Astrocyte (in vitro differentiated cells and primary cell): Measurements from ENCODE around the gene DAP3.

Experiments used
- CTCF ChIP-seq: IDR thresholded peaks from 2 replicates; pipeline ENCODE4 v1.5.1; 2011; ENCODE audit warnings: low read depth, mild to moderate bottlenecking, inconsistent platforms, low read length, moderate library complexity; ENCODE audit not compliant: insufficient read depth
- EZH2 ChIP-seq: IDR thresholded peaks from 2 replicates; pipeline ENCODE4 v1.6.1; 2012; ENCODE audit warnings: mild to moderate bottlenecking, low read length, inconsistent platforms; ENCODE audit not compliant: insufficient read depth

GRCh38 chr1:155777582-155777981 is 88.7 kb downstream of the DAP3 start:
- TF ChIP-seq EZH2: no peak
- no peak for TF ChIP-seq CTCF
